SU-DHL-6 (cell line): ENCODE data around the gene SMARCD3.
A peak's percentile ranks its signal among the peaks of the same experiment; 100 is the strongest.

ENCODE experiments used
- H2AFZ ChIP-seq: fragments of 200-600 bp; sonication (generic); 2 replicates; pipeline ENCODE4 v1.6.1; 2014; ENCODE audit warnings: low read depth, mild to moderate bottlenecking, moderate library complexity, mixed read lengths, antibody characterized with exemption, low read length; ENCODE audit not compliant: severe bottlenecking
- H3F3A ChIP-seq: fragments of 200-600 bp; shearing (Covaris generic); 2 replicates; pipeline ENCODE4 v1.6.0; 2016; ENCODE audit warnings: antibody characterized with exemption, mild to moderate bottlenecking; ENCODE audit not compliant: insufficient read depth
- H3K27ac ChIP-seq: fragments of 200-600 bp; sonication (generic); 2 replicates; pipeline ENCODE4 v1.5.1; 2016; ENCODE audit warnings: low read depth, mild to moderate bottlenecking, low read length, moderate library complexity, mixed read lengths
- H3K27me3 ChIP-seq: fragments of 200-600 bp; sonication (generic), shearing (Covaris generic); 2 replicates; pipeline ENCODE4 v1.6.0; 2014; ENCODE audit warnings: mild to moderate bottlenecking, low read length
- H3K36me3 ChIP-seq: fragments of 200-600 bp; sonication (generic); 2 replicates; pipeline ENCODE4 v1.6.1; 2014; ENCODE audit warnings: mild to moderate bottlenecking, low read length, mixed read lengths
- H3K4me2 ChIP-seq: fragments of 300-600, 200-600 bp; shearing (Covaris generic), sonication (generic); 2 replicates; pipeline ENCODE4 v1.6.0; 2014; ENCODE audit warnings: low read length, low read depth, mild to moderate bottlenecking; ENCODE audit not compliant: poor library complexity, severe bottlenecking
- H3K4me3 ChIP-seq: fragments of 200-600 bp; sonication (generic); 2 replicates; pipeline ENCODE4 v1.5.1; 2014; ENCODE audit warnings: antibody characterized with exemption, low read length, mild to moderate bottlenecking, mixed read lengths; ENCODE audit not compliant: insufficient read depth, poor library complexity, severe bottlenecking
- H3K79me2 ChIP-seq: fragments of 200-600 bp; sonication (generic); 2 replicates; pipeline ENCODE4 v1.6.1; 2014; ENCODE audit warnings: mild to moderate bottlenecking, low read length, moderate library complexity; ENCODE audit not compliant: insufficient read depth
- H3K9ac ChIP-seq: fragments of 200-600 bp; sonication (generic); 2 replicates; pipeline ENCODE4 v1.7.0; 2014; ENCODE audit warnings: mild to moderate bottlenecking, low read length
- H3K9me2 ChIP-seq: fragments of 200-600 bp; sonication (generic); replicated peaks from 2 replicates; pipeline ENCODE4 v1.6.1; 2014; ENCODE audit warnings: low read length; ENCODE audit not compliant: insufficient read depth
- H3K9me3 ChIP-seq: fragments of 200-600 bp; sonication (generic); 2 replicates; pipeline ENCODE4 v1.6.1; 2014; ENCODE audit warnings: low read length, mixed read lengths; ENCODE audit not compliant: insufficient read depth
- H4K20me1 ChIP-seq: fragments of 200-600 bp; sonication (generic); 2 replicates; pipeline ENCODE4 v1.6.1; 2014; ENCODE audit warnings: low read depth, mild to moderate bottlenecking, antibody characterized with exemption, low read length, moderate library complexity, mixed read lengths
- EZH2phosphoT487 ChIP-seq: fragments of 200-600 bp; sonication (generic), shearing (Covaris generic); conservative IDR thresholded peaks from 2 replicates; pipeline ENCODE4 v1.6.1; 2018; ENCODE audit warnings: mild to moderate bottlenecking, antibody characterized with exemption, low read length, moderate library complexity, mixed read lengths
- TF ChIP-seq, protein P1 (sequence below): fragments of 200-600 bp; sonication (generic); IDR thresholded peaks from one replicate; pipeline ENCODE4 v1.5.1; 2017; ENCODE audit warnings: antibody characterized with exemption, mild to moderate bottlenecking, low read length, moderate library complexity; ENCODE audit not compliant: insufficient read depth, poor library complexity, severe bottlenecking

SMARCD3 gene

GRCh38 chr7:151243045-151243349, 5.5 kb downstream of the SMARCD3 start:
- H3K4me2 ChIP-seq = peak overlapping the region; percentile 19

GRCh38 chr7:151242159-151243044, 6.1 kb downstream of the SMARCD3 start:
- Histone ChIP-seq H3K4me3 (no peak overlapping the region), H3K36me3 (no peaks in the 10 kb centered on the region), H2AFZ (no peak overlapping the region), H3K27me3 (no peaks in the 10 kb centered on the region), H4K20me1 (no peaks in the 10 kb centered on the region), H3K27ac (no peak overlapping the region), H3K4me2 (no peak overlapping the region), H3K9me2 (no peaks in the 10 kb centered on the region), H3F3A (no peaks in the 10 kb centered on the region), H3K9me3 (no peaks in the 10 kb centered on the region), H3K79me2 (no peaks in the 10 kb centered on the region), H3K9ac (no peak overlapping the region)
- TF ChIP-seq EZH2phosphoT487 = no peak
- TF ChIP-seq, protein P1, sequence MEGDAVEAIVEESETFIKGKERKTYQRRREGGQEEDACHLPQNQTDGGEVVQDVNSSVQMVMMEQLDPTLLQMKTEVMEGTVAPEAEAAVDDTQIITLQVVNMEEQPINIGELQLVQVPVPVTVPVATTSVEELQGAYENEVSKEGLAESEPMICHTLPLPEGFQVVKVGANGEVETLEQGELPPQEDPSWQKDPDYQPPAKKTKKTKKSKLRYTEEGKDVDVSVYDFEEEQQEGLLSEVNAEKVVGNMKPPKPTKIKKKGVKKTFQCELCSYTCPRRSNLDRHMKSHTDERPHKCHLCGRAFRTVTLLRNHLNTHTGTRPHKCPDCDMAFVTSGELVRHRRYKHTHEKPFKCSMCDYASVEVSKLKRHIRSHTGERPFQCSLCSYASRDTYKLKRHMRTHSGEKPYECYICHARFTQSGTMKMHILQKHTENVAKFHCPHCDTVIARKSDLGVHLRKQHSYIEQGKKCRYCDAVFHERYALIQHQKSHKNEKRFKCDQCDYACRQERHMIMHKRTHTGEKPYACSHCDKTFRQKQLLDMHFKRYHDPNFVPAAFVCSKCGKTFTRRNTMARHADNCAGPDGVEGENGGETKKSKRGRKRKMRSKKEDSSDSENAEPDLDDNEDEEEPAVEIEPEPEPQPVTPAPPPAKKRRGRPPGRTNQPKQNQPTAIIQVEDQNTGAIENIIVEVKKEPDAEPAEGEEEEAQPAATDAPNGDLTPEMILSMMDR = no peak

More at GRCh38 chr7:151243045-151243349, 5.5 kb downstream of the SMARCD3 start:
- Histone ChIP-seq H3F3A (no peaks in the 10 kb centered on the region), H3K9me2 (no peaks in the 10 kb centered on the region), H3K27me3 (no peaks in the 10 kb centered on the region), H3K27ac (no peak overlapping the region), H3K79me2 (no peaks in the 10 kb centered on the region), H4K20me1 (no peaks in the 10 kb centered on the region), H2AFZ (no peak overlapping the region), H3K4me3 (no peak overlapping the region), H3K36me3 (no peaks in the 10 kb centered on the region), H3K9me3 (no peaks in the 10 kb centered on the region), H3K9ac (no peak overlapping the region)
- TF ChIP-seq, protein P1 = no peak
- TF ChIP-seq EZH2phosphoT487 = no peak

DNA sequence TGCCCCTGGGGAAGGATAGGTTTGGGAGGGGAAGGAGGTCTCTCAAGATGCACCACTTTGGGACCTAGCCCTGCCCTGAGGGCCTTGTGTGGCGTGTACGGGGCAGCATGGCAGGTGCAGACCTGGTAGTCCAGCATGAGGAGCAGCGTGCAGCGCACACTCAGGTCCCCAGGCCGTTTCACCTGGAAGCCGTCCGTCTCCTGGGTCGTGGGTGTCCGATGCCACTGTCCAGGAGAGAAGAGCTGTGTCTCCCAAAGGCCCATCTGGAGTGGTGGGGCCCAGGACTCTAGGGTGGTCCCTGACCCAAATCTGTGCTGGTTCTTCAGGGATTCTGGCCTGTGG, 6.8 kb downstream of the SMARCD3 start:
- no peaks in the 10 kb centered on the region for H4K20me1 ChIP-seq

More for the DNA sequence above, 6.8 kb downstream of the SMARCD3 start:
- no peaks in the 10 kb centered on the region for H3F3A ChIP-seq
- TF ChIP-seq, protein P1 = no peak
- TF ChIP-seq EZH2phosphoT487 = no peak
- no peak overlapping the region for H3K9ac ChIP-seq
- H3K9me2 ChIP-seq = no peaks in the 10 kb centered on the region
- no peak overlapping the region for H3K4me3 ChIP-seq
- no peak overlapping the region for H3K27ac ChIP-seq
- H3K79me2 ChIP-seq = no peaks in the 10 kb centered on the region
- H3K4me2 ChIP-seq = no peak overlapping the region
- no peaks in the 10 kb centered on the region for H3K36me3 ChIP-seq
- no peaks in the 10 kb centered on the region for H3K9me3 ChIP-seq
- no peaks in the 10 kb centered on the region for H3K27me3 ChIP-seq
- H2AFZ ChIP-seq = no peak overlapping the region
